Activated CD4-positive, alpha-beta T cell treated with anti-CD3 and anti-CD28 coated beads for 4 hours (primary cell): ENCODE results near the gene RANBP1.
A peak's percentile ranks its signal among the peaks of the same experiment; 100 is the strongest.

ENCODE experiments used
- DNase-seq, 2 donors: peaks; one replicate each; pipeline ENCODE4 v3.0.0-alpha.2; 2020

RANBP1 gene

GRCh38 chr22:20109411-20110358 is 6.2 kb upstream of the RANBP1 start:
- no peak for DNase-seq

GRCh38 chr22:20110359-20110985 is 5.4 kb upstream of the RANBP1 start:
- DNase-seq, result no peak

GRCh38 chr22:20111045-20111688 is 4.7 kb upstream of the RANBP1 start:
- DNase-seq, result no peak

- DNase-seq, result no peak
Measured at GRCh38 chr22:20111689-20112622, 3.9 kb upstream of the RANBP1 start.

DNA sequence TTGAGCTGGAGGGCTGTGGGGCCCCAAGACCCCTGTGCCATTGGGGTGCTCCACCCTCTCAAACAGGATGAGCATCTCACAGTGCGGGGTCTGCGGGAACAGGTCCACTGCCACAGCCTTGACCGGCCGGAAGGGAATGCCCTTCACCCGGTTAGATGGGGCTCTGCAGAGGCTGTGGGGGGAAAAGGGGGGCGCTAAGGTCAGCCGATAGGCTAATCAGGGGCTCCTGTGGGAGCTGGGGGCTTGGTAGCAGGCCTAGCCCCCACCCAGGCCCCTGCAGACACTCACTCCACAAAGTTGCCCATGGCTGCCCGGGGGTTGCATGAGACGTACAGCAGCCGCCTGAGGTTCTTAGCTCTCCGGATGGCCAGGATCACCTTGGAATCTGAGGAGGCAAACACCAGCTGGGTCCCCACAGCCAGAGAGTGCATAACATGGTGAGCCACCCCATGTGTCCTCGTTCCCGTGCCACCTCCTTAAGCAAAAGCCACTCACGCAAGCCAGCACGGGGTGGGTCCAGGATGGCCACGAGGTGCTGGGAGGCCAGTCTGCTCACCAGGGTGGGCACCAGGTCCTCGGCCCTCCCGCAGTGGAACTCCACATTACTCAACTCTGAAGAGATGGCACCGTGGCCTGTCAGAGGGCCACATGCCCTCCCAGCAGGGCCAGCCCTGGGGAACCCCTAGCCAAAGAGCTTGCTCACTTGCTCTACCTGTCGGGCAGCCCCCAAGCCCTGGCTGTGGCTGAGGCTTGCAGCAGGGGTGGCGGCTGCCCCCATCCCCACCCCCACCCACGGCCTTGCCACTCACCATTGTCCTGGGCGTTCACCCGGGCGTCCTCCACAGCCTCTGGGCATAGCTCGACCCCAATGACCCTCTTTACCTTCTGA is 3.0 kb upstream of the RANBP1 start:
- no peak for DNase-seq

DNA sequence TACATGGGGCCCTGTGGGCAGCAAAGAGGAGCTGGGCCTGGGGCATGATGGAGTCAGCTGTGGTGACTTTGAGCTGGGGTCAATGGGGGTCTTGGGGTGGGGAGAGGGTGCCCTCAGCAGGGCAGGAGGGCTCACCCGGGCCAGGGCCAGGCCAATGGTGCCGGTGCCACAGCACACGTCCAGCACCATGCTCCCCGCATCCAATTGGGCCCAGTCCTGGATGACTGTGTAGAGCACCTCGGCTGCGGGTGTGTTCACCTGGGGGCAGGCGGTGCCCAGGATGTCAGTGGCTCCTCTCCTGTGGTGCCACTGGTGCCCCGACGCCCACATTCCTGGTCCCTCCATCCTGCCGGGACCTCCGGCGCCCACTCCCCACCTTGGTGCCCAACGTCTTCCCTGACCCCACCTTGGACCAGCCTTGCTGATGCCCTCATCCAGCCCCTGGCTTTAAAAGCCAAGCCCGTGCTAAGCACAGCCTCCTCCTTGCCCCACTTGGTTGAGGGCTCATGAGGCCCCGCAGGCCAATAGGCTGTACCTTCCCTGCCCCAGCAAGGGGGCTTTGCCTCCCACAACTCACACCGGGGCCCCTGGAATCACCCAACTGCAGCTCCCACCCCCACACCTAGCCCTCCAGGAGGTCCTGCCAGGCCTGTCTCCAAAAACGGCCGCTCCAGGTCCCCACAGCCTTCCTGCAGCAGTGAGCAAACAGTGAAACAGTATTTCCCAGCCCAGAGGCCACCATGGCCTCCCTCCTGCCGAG is 2.2 kb upstream of the RANBP1 start:
- no peak for DNase-seq

DNA sequence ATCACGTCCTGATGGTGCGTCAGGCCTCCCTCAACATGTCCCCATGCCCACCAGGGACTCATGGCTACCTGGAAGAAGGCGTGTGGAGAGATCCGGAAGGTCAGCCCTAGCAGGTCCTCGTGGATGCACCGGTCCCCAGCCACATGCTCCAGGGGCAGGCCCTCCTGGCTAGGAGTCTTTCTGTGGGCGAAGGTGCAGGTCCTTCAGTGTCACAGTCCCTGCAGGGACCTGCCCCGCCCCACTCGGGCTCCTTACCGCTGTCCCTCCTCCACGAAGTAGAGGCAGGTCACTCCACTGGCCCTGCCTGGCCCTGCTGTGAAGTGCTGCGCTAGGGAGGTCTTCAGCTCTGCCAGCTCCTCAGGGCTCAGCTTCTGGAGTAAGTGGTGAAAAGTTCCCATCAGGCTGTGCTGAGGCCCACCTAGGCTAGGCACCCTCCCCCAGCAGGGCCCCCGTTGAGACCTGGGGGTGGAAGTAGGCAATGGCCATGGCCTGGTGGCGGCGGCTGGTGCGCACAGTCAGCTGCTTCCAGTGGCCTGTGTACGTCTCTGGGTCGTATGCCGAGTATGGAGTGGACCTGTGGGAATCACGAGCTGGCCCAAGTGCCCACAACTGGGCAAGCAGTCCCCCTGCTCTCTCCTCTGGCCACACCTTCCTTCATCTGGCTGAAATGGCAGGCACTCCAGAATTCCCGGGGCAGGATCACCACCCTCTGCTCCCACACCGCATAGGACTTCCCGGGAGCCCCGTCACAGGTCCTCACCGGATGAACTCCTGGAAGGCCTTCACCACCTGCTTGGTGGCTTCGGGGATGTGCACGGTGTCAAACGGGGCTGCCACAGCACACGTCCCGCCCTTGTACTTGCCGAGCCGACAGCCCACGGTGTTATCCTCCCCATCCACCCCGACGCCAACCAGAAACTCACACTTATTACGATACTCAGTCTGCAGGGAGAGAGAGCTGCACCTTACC is 1.1 kb upstream of the RANBP1 start:
- no peak for DNase-seq

DNA sequence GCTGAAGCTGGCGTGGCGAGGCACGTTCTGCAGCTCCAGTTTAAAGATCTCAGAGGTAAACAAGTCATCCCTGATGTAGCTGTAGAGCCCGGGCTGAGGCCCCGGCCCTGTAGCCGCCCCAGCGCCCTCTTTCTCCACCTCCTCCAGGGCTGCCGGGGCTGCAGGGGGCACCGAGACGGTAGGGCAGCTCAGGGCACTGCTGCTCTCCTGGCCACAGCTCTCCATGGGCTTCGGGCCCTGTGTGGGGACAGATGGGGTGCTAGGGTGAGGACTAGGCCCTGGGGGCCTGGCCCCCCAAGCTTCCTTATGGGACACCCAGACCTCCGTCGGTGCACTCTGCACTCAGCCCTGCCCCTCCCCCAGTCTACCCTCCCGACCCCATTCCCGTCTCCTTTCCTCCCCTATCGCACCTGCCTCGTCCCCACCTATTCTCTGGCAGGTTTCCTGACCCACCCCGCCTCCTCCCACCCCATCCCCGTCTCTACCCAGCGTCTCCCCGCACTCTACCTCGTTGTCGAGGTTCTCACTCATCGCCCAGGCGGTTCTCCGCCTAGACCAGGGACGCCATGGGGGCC is 559 bp downstream of the RANBP1 start:
- no peak for DNase-seq

DNA sequence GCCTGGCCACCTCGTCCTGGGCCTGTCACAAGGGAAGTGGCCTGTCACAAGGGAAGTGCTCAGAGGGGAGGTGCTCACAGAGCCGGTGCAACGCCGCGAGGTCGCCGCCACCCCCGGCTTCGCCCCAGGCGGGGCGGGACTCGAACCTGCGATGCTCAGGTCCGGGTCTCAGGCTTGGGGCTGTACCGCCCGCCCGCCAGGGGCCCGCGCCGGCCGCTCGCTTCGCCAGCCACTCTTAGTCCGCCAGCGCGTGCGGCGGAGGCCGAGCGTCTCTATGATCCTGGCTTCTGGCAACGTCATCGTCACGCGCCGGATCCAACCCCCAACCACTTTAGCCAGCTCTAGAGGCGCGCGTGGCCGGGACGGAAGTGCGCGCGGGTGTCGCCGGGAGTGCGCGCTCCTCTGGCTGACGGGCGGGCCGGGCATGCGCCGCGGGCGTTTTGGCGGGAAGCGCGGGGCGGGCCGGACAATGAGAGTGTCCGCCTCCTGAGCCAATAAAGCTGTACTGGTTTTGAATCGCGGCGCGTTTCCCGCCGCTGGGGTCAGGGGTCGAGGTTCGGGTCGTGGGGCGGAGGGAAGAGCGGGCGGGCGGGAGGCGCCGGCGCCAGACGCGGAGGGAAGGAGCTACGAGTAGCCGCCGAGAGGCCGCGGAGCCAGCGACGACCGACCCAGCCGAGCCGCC is 1.2 kb downstream of the RANBP1 start, which contains the start of gene TRMT2A:
Gene TRMT2A (minus strand): TSS at position 276 of the 682 bp plus-strand sequence. CDS start 320 bp downstream, outside the sequence.
- DNase-seq, result peak; percentile 94 to 96

- peak; percentile 77 to 85 for DNase-seq
Measured at GRCh38 chr22:20117633-20118299, 1.9 kb downstream of the RANBP1 start.

GRCh38 chr22:20118300-20119020 is 2.6 kb downstream of the RANBP1 start:
- no peak for DNase-seq

DNA sequence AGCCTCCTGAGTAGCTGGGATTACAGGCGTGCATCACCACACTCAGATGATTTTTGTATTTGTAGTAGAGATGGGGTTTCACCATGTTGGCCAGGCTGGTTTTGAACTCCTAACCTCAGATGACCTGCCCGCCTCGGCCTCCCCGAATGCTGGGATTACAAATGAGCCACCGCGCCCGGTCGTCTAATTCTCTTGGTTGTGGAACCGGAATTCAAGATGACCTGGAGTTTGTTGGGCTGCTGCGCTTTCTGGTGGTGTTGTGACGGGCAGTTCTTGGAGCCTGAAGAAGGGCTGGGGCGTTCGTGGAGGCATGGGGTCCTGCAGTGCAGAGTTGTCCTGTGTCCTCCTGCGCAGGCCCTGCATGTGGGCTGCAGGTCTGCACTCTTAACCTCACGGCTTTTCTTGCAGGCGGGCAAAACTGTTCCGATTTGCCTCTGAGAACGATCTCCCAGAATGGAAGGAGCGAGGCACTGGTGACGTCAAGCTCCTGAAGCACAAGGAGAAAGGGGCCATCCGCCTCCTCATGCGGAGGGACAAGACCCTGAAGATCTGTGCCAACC is 6.0 kb downstream of the RANBP1 start:
- no peak for DNase-seq

DNA sequence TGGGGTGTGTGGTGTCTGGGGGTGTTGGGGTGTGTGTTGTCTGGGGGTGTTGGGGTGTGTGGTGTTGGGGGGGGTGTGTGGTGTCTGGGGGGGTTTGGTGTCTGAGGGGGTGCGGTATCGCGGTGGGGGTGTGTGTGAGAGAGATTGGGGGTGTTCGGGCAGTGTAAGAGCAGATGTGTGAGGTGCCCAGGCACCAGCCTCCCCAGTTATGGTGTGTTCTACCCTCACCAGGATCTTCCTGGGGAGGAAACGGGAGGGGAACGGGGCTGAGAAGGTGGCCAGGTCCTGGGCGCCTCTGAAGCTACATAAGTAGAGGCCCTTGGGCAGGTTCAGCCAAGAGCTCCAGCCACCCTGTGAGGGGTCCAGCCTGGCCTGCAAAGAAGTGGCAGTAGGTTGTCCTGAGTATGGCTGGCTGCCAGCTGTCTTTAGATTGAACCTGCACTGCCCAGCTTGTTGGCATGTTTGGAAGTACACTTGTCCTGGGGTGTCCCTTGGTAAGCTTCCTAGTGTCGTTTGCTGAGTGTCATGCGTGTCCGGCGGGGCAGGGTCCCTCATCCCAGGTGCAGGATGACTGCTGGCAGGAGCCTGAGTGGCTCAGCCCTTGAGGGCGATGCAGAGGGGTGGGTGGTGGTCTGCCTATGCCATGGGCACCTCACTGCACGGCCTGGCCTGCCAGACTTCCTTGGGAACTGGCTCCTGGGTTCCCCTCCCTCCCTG is 7.6 kb downstream of the RANBP1 start:
- DNase-seq, result no peak

GRCh38 chr22:20124083-20124787 is 8.3 kb downstream of the RANBP1 start:
- DNase-seq, result no peak
